HG02840 (cell line): Measurements from ENCODE around the gene GCSH.
"Not testable (repeated sequence)": the region's sequence is repeated elsewhere in the genome, so short reads cannot be mapped to it uniquely, and the experiment has no call there.

Source experiments
- ATAC-seq: cut with Tn5 transposase; IDR thresholded peaks from one replicate; pipeline ENCODE4 v1.9.1; 2021; ENCODE audit warnings: mild to moderate bottlenecking, moderate library complexity, moderate number of reproducible peaks; ENCODE audit not compliant: unreplicated experiment, low FRiP score

The GCSH gene

DNA sequence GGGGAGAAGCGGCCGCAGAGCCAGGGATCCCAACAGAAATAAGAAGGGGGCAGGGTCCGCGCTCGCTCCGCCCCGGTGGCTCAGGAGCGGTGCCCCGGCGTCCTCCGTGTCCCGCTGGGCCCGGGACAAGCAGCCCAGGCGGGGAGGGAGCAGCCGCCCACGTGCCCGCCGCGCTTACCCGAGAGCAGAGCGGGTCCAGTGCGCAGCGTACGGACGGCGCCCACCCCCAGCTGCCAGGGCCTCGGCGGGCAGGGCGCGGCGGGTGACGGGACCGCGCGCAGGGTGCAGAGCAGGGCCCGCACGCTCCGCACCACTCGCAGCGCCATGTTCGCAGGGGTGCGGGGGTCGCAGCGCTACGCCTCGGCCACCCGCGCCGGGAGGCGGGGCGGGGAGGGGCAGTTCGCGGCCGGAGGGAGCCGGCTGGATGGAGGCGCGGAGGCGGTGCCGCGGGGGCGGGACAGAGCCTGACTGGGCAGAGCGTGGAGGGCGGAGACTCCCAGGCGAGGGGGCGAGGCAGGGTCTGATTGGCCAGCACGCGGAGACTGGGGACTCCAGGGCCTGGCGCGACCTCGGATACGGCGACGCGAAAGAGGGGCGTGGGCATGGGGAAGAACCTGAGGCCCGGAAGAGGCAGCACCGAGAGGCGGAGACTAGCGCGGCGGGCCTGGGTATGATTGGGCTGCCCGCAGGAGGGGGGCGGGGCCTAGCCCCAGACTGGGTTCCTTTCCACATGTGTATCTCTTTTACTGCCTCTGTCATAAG, at the start of gene GCSH:
GCSH (minus strand) TSS at position 443 of the 762 bp plus-strand sequence; CDS start at position 326, 117 bp downstream.
- ATAC-seq = peak; percentile 98

DNA sequence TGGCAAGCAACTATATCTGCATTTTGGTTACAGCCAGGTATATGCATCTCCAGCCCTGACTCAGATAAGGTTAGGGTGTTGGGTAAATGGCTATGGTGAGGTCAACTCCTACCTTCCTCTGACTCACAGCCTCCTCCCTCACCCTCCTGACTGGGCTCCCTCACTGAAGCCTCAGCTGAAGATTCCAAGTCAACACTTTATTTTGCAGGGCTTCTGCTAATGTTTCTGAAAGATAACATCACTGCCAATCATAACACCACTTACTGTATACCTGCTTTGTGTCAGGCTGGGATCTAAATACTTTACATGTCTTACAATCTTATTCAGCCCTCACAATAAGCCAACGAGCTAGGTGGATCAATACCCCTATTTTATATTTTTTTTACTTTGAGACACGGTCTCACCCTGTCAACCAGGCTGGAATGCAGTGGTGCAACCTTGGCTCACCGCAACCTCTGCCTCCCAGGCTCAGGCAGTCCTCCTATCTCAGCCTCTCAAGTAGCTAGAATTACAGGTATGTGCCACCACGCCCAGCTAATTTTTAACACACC, 47.8 kb upstream of the GCSH start:
- ATAC-seq = no peak

DNA sequence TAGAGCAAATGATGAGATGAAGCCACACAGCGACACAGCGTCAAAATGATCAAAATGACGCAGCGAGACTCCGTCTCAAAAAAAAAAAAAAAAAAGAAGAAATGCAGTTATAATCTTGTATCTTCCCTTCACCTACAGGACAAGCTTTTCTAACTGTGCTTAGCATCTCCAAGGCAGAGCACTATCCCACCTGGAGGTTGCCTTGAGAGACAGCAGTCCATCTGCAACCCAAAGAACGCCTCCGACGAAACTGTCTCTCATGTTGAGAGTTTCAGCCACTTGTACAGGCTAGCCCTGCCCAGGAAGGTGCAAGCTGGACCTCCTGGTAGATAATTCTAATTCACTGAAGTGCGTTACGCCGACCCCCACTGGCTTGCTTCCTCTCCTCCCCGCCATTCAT, 46.7 kb upstream of the GCSH start:
- no peak for ATAC-seq

DNA sequence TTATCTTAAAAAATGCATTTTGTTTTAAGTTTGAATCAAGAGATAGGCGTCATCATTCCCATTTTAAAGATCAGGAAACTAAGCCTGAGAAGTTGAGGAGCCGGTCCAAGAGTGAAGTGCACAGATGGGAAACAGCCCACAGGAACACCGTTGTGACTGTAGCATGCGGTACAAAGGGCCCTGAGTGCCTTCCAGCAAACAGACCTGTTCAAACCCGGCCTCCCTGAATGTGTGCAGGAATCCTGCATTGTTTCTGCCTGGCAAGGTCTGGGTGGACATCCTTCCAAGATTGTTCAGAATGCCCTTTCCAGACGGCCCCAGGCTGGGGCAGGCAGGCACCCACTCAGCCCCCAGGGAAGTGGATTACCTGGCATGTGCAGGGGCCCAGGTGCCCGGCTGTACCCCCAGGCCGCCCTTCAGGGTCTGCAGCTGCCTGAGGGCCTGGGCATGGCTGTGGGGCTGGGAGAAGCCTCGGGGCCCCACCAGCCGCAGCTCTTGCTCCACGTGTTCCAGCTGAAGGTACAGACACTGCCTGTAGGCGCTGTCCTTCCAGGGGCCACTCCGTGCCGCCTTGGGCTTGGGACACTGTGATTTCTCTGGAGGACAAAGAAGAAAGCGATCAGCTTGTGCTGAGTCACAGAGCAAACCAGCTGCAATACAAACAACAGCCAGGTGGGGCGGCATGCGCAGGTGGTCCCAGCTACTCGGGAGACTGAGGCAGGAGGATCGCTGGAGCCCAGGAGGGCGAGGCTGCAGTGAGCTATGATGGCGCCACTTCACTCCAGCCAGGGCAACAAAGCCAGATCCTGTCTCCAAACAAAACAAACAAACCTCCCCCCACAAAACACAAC, 45.0 kb upstream of the GCSH start:
- no peak for ATAC-seq

DNA sequence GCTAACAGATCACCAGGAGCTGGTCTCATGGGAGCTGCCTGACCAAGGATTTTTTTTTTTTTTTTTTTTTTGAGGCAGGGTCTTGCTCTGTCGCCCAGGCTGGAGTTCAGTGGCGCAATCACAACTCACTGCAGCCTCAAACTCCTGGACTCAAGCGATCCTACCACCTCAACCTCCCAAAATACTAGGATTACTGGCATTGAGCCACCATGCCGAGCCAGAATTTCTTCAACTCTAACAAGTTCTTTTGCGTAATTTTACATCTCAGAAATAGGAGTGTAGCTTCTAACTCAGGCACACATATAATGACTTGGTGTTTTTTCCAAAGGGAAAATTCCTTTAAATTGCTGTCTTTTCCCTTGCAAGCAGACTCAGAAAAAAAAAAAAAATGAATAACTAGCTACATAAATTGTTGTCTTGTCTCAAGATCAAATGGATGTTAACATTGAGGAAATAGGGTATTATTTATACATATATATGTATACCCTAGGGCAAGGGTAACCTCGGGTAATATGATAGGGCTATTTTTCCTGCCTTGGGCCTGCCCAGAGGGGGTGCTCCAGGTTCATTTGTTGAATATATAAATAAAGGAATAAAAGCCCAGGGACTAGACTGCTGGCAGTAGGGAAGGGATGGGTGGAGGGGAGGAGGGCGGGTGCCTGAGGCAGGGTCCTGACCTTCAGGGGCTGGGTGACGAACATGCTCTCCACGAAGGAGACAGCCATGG, 42.8 kb upstream of the GCSH start:
- no peak for ATAC-seq

DNA sequence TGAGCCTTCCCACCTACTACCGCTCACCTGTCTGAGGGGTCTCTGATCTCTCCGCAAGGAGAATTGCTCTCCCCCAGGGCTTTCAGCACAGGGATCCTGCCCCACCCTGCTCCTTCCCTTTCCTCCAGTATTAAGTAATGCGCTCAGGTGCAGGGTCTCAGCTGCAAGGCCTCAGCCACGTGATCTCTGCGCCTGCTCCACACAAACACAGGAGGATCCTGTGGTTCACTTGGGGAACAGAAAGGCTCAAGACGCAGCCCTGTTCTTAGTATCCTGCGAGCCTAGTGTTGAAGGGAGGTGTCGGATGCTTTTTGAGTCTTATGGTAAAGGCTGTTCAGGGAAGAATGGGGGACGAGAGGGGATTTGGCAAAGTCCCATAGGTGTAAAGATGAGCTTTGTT, 41.6 kb upstream of the GCSH start:
- ATAC-seq = no peak

DNA sequence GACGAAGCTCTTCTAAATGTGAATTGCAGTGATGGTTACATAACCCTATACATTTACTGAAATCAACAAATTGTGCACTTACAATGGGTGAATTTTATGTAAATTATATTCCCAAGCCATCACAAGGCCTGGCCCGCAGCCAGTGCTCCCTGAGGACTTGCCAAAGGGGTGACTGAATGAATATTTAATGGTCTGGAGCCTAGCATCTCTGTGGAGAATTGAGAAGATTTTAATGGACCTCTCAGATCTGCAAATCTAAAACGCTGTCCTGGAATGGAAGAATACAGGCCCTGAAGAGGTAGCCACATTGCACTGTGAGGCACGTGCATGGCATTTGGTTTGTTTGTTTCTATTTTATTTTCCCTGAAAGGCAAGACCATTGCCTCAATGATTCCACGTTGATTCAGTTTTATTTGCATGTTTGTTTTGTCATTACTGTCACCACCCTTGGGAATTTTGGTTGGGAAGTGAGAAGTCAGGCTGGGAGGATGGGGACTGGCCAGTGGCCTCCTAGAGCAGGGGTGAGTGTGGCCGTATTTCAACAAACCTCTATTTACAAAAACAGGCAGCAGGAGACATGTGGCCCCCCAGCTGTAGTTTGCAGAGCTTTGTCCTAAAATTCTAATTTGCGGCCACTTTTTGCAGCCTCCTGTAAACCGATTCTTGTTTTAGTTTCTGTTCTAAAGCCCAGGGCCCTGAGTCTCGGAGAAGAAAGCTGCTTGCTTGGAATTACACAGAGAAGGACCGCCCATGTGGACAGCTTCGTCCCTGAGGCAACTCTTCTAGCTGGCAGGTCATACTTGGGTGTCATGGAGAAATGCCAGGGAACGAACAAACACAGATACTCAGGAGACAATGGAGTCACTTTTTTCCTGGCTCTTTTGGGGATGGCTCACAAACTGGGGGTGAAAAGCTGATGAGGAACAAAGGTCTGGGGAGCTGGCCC, 40.5 kb upstream of the GCSH start:
- ATAC-seq = no peak

DNA sequence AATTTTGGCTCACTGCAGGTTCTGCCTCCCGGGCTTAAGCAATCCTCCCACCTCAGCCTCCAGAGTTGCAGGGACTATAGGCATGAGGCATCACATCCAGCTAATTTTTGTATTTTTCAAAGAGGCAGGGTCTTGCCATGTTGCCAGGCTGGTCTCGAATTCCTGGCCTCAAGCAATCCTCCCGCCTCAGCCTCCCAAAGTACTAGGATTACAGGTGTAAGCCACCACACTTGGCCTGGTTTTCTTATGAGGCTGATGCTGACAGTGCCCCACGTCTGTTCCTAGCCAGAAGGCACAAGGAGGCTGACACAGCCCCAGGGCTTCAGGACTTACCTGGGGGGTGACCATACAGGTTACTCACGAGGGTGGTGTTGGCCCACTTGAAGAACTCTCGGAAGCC, 33.9 kb upstream of the GCSH start:
- ATAC-seq = no peak

DNA sequence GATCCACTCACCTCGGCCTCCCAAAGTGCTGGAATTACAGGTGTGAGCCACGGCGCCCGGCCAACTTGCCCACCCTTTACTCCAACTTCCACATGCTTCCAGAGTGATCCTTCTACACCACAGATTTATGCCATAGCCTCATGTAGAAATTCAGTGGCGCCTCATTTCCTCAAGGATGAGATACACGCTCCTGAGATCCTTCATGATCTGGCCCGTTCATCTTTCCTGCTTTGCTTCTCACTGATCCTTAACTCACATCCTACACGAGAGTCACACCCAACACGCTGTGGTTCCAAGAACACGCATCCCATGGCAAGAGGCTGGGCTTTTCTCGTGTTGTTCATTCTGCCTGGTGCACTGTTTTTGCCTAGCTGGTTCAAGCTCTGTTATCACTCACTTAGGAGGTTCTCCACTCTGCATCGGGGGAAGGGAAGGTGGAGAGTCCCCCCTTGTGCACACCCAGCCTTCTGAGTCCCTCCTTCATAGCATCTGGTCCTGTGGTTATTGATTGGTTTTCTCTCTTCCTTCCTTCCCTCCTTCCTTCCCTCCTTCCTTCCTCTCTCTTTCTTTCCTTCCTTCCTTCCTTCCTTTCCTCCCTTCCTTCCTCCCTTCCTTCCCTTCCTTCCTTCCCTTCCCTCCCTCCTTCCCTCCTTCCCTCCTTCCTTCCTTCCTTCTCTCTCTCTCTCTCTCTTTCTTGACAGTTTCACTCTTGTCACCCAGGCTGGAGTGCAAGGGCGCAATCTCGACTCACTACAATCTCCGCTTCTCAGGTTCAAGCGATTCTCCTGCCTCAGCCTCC, 32.7 kb upstream of the GCSH start:
- ATAC-seq = no peak

DNA sequence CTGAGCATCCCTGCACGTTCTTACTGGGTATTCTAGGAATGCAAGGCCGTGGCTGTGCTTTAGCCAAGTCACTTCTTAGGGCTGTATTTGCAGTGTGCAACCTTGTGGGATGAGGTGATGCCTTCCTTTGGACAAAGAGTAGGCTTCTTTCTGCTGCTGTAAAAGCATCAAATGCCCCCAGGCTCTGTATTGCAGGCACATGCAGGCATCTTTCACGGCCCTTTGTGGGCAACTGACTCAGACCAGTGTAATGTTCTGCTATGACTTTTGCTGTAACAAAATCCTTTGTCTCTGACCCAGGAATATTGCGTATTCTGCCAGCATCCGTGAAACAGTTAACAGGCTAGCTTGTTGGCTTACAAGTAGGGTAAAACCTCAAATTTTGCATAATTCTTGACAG, 30.9 kb upstream of the GCSH start:
- no peak for ATAC-seq

DNA sequence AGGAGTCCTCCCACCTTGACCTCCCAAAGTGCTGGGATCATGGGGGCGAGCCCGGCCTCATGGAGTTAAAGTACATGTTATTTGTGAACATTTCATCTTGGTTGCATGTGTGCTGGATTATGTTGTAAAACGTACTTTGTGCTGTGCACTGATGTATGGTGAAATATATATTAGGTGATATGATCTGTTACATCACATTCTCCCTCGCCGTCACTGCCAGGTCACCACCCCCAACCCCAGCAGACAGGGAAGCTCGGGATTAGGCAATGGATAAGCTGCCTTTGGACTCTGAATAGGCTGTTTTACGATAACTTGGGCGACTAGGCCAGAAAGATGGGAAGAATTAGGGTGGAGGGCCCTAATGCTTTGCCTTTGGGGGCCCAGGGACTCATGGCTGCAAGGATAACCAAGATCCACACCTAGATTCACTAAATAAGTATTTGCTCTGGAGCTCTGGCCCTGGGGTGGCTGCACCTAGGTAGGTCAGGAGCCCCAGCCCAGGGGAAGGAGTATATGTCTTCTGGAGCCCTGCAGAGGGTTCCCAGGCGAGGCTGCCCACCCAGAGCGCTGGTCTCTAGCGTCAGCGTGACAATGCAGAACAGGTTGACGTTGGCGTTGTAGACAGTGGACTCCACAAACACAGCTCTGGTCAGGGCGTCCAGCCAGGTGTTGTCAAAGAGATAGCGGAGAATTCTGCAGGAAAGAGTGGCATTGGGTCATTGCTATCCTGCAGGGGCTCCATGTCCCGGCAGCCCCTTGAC, 27.1 kb upstream of the GCSH start:
- ATAC-seq = no peak

DNA sequence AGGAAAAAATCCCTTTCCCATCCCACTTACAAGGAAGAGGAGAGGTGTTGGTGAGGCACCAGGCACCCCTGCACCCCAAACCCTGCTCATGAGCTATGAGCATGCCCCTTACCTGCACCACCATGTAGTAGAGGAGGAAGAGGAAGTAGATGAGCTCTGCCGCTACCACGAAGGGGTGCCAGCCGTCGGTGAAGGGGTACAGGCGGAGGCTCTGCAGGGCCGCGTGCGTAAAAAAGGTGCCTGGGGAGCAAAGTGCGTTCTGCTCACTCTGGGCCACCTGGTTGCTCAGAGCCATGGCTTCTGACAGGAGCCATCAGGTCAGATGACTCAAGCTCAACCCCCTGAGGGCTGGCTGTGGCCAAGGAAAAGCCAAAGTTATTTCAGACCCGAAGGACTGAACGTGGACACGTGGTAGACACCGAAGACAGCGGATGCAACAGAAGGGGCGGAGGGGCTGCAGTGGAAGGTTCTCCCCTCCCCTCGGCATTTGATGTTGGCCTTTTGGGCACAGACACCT, 25.3 kb upstream of the GCSH start:
- ATAC-seq = no peak

DNA sequence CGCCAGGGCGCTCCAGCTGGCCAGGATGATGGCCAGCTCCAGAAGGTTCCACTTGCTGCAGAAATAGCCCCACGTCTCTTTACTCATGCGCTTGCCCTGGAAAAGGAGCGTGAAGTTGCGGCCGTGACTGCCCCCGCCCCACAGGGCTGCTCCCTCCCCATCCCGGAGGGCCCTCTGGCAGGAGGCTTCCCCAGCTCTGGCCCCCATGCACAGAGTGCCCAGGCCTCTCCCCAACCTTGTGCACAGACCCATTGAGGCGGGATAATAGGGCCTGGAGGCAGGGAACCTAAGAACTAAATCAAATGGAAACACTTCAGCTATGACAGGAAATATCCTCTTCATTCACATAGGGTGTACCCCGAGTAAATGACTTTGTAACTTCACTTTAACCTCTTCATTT, 21.2 kb upstream of the GCSH start:
- ATAC-seq = no peak

DNA sequence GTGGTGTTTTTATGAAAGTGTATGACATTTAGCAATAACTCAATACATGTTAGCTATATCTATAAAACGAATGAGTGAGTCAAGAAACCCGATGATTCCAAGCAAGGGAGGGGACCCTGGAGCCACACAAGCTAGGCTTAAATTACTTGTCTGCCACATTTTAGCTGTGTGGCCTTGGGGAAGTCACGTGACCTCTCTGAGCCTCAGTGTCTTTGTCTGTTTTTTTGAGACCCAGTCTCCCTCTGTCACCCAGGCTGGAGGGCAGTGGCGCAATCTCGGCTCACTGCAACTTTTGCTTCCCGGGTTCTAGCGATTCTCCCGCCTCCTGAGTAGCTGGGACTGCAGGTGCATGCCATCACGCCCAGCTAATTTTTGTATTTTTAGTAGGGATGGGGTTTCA, 20.1 kb upstream of the GCSH start:
- no peak for ATAC-seq

DNA sequence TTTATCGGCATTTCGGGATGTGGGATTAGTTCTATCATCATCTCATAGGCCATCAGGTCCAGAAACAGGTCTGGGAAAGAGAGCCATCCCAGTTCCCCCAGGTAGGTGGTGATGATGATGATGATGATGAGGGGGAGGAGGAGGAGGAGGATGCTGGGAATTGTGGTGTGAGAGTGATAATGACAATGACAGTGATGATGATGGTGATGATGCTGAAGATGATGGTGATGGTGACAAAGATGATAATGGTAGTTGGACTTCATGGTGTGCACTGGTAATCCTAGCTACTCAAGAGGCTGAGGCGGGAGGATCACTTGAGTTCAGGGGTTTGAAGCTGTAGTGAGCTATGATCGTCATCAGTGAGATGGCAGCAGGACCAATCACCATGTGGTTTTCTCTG, 16.3 kb upstream of the GCSH start:
- ATAC-seq = no peak

DNA sequence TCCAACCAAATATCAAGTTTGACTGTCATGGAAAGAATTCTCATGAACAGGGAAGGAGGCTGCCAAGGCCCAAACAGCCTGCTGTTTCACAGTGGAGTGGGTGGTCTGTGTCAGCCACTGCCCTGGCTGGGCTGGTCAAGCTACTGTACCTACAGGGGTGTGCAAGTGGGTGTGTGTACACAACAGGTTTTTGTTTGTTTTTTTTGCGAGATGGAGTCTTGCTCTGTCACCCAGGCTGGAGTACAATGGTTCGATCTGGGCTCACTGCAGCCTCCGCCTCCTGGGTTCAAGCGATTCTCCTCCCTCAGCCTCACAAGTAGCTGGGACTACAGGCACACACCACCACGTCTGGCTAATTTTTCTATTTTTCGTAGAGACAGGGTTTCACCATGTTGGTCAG, 13.1 kb upstream of the GCSH start:
- not testable (repeated sequence) for ATAC-seq

DNA sequence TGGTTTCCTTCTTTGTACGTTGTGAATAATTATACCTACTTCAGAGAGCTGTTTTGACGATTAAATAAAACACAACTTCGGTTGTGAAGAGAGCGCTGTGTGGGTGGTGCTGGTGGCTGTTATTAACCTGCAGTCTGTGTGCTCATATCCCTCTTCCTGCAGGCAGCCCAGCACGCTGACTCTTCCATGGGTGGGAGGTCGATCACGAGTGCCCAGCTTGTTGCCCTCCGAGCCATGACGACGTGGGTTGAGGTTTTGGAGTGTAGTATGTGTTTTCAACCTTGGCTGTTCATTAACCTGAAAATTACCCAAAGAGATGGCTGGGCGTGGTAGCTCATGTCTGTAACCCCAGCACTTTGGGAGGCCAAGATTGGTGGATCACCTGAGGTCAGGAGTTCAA, 11.3 kb upstream of the GCSH start:
- no peak for ATAC-seq
